HG03025 (cell line): ENCODE results near the gene POLR1B.
A peak's percentile ranks its signal among the peaks of the same experiment; 100 is the strongest.
"Not testable (repeated sequence)": the region's sequence is repeated elsewhere in the genome, so short reads cannot be mapped to it uniquely, and the experiment has no call there.

Experiments
- ATAC-seq: cut with Tn5 transposase; IDR thresholded peaks from one replicate; pipeline ENCODE4 v1.9.1; 2021; ENCODE audit warnings: mild to moderate bottlenecking, moderate library complexity; ENCODE audit not compliant: unreplicated experiment, low FRiP score

Gene POLR1B

GRCh38 chr2:112600634-112601033 is 58.4 kb downstream of the POLR1B start:
- no peak for ATAC-seq

GRCh38 chr2:112601754-112602153 is 59.5 kb downstream of the POLR1B start:
- no peak for ATAC-seq

- ATAC-seq: no peak
Observed at GRCh38 chr2:112602917-112603316, 60.7 kb downstream of the POLR1B start.

GRCh38 chr2:112603731-112604130 is 61.5 kb downstream of the POLR1B start:
- ATAC-seq: no peak

- ATAC-seq: no peak
Observed at GRCh38 chr2:112604952-112605351, 62.7 kb downstream of the POLR1B start.

GRCh38 chr2:112605926-112606325 is 63.7 kb downstream of the POLR1B start:
- no peak for ATAC-seq

GRCh38 chr2:112606547-112606946 is 64.3 kb downstream of the POLR1B start:
- ATAC-seq: no peak

DNA sequence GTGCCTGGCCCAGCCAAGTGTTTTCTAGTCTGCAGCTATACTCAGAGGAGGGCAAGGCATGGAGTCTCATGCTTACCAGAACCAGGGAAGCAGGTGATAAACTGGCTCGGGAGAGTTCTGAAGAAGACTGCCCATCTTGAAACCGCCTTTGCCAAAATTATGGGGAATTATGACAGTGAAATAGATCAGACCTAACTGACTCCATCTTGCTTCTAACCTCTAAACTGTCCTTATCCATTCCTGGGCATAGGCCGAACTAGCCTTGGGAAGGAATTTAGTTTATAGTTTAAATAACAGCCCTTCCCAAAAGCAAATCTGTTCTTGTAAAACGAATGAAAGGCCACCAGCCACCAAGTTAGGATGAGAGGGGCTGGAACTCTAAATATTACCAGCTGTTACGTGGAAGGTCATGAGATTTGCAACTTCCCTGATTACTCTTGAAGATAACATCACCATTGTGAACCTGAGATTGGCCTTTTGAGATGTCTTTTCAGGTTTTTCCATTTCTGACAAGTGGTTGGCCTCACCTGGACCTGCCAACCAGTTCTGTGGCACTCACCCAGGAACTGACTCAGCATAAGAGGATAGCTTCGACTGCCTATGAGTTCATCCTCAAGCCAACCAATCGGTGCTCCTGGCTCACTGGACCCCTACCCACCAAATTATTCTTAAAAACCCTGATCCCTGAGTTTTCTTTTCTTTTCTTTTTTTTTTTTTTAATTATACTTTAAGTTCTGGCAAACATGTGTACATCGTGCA is 65.6 kb downstream of the POLR1B start:
- ATAC-seq: no peak

DNA sequence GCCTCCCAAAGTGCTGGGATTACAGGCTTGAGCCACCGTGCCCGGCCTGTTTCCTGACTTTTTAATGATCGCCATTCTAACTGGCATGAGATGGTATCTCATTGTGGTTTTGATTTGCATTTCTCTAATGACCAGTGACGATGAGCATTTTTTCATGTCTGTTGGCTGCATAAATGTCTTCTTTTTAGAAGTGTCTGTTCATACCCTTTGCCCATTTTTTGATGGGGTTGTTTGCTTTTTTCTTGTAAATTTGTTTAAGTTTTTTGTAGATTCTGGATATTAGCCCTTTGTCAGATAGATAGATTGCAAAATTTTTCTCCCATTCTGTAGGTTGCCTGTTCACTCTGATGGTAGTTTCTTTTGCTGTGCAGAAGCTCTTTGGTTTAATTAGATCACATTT is 67.1 kb downstream of the POLR1B start:
- not testable (repeated sequence) for ATAC-seq

DNA sequence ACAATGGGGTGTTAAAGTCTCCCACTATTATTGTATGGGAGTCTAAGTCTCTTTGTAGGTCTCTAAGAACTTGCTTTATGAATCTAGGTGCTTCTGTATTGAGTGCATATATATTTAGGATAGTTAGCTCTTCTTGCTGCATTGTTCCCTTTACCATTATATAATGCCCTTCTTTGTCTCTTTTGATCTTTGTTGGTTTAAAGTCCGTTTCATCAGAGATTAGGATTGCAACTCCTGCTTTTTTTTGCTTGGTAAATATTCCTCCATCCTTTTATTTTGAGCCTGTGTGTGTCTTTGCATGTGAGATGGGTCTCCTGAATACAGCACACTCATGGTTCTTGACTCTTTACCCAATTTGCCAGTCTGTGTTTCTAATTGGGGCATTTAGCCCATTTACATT is 70.0 kb downstream of the POLR1B start:
- not testable (repeated sequence) for ATAC-seq

DNA sequence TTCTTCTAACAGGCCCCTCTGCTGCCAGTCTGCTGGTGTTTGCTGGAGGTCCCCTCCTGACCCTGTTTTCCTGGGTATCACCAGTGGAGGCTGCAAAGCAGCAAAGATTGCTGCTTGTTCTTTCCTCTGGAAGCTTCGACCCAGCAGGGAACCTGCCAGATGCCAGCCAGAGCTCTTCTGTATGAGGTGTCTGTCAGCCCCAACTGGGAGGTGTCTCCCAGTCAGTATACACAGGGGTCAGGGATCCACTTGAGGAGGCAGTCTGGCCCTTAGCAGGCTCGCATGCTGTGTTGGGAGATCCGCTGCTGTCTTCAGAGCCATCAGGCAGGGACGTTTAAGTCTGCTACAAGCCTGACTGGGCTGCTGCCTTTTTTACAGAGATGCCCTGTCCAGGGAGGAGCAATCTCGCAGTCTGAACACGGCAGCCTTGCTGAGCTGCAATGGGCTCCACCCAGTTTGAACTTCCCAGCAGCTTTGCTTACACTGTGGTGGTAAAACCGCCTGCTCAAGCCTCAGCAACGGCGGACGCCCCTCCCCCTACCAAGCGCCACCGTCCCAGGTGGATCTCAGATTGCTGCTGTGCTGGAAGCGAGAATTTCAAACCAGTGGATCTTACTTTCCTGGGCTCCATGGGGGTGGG is 72.1 kb downstream of the POLR1B start:
- no peak for ATAC-seq

DNA sequence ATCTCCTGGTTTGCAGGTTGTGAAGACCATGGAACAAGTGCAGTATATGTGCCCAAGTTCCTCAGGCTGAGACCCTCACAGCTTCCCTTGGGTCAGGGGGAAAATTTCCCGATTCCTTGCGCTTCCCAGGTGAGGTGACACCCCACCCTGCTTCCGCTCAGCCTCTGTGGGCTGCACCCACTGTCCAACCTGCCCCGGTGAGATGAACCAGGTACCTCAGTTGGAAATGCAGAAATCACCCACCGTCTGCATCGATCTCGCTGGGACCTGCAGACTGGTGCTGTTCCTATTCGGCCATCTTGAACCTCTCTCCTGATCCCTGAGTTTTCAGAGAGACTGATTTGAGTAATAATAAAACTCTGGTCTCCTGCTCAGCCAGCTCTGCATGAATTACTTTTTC is 72.8 kb downstream of the POLR1B start:
- ATAC-seq: no peak

GRCh38 chr2:112615798-112616197 is 73.5 kb downstream of the POLR1B start:
- not testable (repeated sequence) for ATAC-seq

- ATAC-seq: no peak
Observed at GRCh38 chr2:112618383-112618782, 76.1 kb downstream of the POLR1B start.

DNA sequence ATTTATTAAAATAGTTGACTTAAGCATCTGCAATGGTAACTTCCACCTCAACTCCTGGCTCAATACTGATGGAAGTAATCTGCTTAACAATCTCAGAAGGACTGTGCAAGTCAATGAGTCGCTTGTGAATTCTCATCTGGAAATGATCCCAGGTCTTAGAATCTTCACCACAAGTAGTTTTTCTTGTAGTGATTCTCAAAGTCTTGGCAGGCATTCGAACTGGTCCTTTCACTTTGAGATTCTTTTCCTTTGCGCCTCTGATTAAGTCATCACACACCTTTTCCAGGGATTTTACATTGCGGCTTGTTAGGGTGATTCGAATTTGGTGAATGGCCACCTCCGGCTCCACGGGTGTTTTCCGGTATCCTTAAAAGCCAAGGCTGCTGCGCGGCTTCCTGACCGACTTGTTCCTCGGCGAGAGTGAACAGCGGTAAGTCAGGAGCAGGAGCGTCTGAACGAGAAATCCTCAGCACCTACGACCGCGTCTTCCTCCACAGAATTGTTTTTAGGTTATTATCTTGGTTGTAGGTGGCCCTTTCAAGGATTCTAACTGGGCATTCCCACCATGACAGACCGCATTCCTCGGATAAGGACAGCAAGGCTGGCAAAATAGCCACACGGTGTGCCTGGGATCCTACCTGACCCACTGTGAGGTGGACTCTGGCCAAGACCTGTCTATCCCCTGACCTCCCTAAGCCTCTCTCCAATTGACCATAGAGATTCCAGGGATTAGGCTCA is 79.7 kb downstream of the POLR1B start:
- ATAC-seq: no peak

GRCh38 chr2:112622528-112622849 is 80.2 kb downstream of the POLR1B start:
- no peak for ATAC-seq

DNA sequence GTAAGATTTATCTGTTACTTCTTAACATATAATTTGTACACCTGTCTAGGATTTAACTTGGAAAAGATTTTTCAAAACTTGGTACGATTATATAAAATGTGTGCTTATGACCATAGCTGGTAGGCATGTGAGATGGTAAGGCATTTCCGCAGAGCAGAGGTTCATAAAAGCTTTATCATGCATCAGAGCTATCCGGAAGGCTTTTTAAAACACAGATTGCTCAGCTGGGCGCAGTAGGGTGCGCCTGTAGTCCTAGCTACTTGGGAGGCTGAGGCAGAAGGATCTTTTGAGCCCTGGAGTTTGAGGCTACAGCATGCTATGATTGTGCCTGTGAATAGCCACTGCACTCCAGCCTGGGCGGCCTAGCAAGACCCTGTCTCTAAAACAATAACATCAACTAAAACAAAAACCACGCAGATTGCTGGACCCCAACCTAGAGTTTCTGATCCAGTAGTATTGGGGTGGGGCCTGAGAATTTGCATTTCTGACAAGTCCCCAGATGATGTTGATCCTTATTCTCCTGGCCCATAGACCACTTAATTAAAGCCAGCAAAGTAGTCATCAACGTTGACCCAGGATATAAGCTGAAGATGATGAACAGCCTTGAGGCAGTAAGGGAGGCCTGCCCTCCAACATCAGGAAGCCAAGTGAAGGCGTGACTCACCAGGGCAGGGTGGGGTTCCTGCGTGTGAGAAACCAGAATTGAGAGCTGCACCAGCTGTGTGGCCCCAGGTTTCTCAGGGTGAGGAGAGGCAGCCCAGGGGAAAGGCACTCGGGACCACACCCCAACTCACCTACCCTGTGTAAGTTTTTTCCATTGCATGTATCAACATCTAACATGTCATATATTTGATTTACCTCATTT is 81.9 kb downstream of the POLR1B start:
- ATAC-seq: peak; percentile 76

DNA sequence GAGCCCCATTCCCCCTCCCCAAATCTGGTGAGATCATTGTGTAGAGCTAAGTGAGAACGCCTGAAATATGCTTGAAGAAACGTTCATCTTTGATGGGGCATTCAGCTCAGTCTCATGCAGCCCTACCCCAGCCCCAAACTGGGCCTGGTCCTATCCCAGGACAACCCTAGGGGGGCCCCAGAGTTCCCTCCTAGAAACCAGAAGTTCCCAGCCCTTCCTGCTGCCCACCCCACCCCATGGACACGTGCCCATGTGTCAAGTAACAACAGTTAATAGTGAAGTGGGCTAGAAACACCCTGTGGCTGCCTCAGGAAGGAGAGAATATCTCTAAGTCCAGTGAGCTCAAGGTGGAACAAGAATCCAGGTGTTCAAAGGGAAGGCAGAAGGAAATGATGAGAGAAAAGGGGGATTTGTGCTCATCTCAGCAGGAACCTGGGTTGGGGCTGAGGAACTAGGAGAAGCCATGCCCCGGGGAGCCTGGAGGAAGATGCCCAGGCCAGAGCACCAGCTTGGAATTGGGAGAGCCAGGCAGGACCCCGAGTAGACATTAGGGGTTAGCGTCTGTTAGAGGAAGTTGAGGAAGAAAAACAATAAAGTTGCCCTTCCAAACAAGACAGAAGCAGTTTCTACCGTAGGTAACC is 83.3 kb downstream of the POLR1B start:
- no peak for ATAC-seq

DNA sequence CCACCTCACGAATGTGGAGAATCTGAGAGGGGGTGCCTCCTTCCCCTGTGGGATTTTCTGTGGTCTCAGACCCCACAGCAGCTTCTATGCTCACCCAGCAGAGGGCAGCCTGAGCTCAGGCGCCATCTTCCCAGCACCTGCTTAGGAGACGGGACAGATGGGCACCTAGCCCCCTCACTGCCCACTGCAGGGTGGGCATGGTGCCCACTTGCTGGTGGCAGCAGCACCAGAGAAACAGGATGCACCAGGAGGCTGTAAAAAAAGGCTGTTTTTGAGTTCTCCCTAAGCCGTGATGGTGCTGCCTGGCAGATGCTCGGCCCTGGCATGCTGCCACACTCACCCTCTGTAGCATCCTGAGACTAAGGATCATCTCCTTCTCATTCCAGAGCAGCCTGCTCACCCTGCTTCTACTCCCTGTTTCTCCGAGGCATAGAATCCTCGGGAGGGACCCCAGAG is 84.4 kb downstream of the POLR1B start:
- ATAC-seq: no peak
